IMR-90 (cell line): ENCODE data around the gene PLTP. TPM values are rescaled to one million over a fixed set of nuclear protein-coding genes. Genes with fewer than 3 reads are reported as not detected.

Experiments
- ATAC-seq: fragments of 200-7000 bp; cut with Tn5 transposase; 2 replicates; pipeline ENCODE4 v1.9.1; 2020; ENCODE audit warnings: low read depth, mild to moderate bottlenecking, moderate library complexity
- BruUV-seq: library from RNA; stranded (reverse); fragments of 400-500 nt; replicated peaks from 2 replicates; lab custom pipeline; 2021; lab: Mats Ljungman, UMichigan
- CTCF ChIA-PET: fragments of 300-600 bp; formaldehyde crosslinking; extraction: SDS; loops from one replicate; lab custom pipeline; 2021; ENCODE audit warnings: antibody characterized with exemption; lab: Yijun Ruan, JAX
- POLR2A ChIA-PET: fragments of 300-600 bp; sonication (Branson Sonifier 250); formaldehyde crosslinking; loops from one replicate; lab custom pipeline; 2022; ENCODE audit warnings: antibody characterized with exemption; ENCODE audit not compliant: unreplicated experiment; lab: Charles Lee
- DNase-seq: peaks from one replicate; pipeline ENCODE4 v3.0.0; 2013
- H2AFZ ChIP-seq: replicated peaks from 2 replicates; pipeline ENCODE3; 2013; ENCODE audit warnings: low read length, mild to moderate bottlenecking; ENCODE audit not compliant: poor library complexity
- H2AK5ac ChIP-seq: 2 replicates; pipeline ENCODE4 v1.6.1; 2013; ENCODE audit warnings: low read depth, low read length, inconsistent platforms
- H2AK9ac ChIP-seq: replicated peaks from 2 replicates; pipeline ENCODE3; 2013; ENCODE audit warnings: mild to moderate bottlenecking, low read depth, low read length, moderate library complexity; ENCODE audit not compliant: poor library complexity
- H2BK120ac ChIP-seq: 2 replicates; pipeline ENCODE4 v1.6.1; 2013; ENCODE audit warnings: low read depth, low read length, inconsistent platforms
- H2BK15ac ChIP-seq: 3 replicates; pipeline ENCODE4 v1.6.1; 2013; ENCODE audit warnings: low read depth, low read length, inconsistent platforms
- H2BK20ac ChIP-seq: 2 replicates; pipeline ENCODE4 v1.6.1; 2013; ENCODE audit warnings: low read depth, mild to moderate bottlenecking, inconsistent platforms, low read length, moderate library complexity
- H2BK5ac ChIP-seq: 2 replicates; pipeline ENCODE4 v1.6.1; 2013; ENCODE audit warnings: mild to moderate bottlenecking, low read depth, low read length, inconsistent platforms; ENCODE audit not compliant: poor library complexity, severe bottlenecking
- H3K14ac ChIP-seq: replicated peaks from 2 replicates; pipeline ENCODE4 v1.6.1; 2013; ENCODE audit warnings: low read depth, low read length, inconsistent platforms
- H3K18ac ChIP-seq: 2 replicates; pipeline ENCODE4 v1.6.1; 2013; ENCODE audit warnings: low read depth, low read length, control low read depth
- H3K23ac ChIP-seq: 2 replicates; pipeline ENCODE4 v1.6.1; 2013; ENCODE audit warnings: low read depth, low read length, inconsistent platforms
- H3K27ac ChIP-seq: 2 replicates; pipeline ENCODE4 v1.5.1; 2013; ENCODE audit warnings: mild to moderate bottlenecking, control low read depth, low read length; ENCODE audit not compliant: insufficient read depth
- H3K27me3 ChIP-seq: 2 replicates; pipeline ENCODE4 v1.6.1; 2013; ENCODE audit warnings: low read length; ENCODE audit not compliant: control insufficient read depth, insufficient read depth
- H3K36me3 ChIP-seq: 2 replicates; pipeline ENCODE4 v1.6.1; 2013; ENCODE audit warnings: low read length, mixed read lengths; ENCODE audit not compliant: control insufficient read depth, insufficient read depth
- H3K4ac ChIP-seq: 2 replicates; pipeline ENCODE4 v1.6.1; 2013; ENCODE audit warnings: low read depth, low read length, inconsistent platforms
- H3K4me1 ChIP-seq: 2 replicates; pipeline ENCODE4 v1.6.1; 2013; ENCODE audit warnings: low read length, mixed read lengths; ENCODE audit not compliant: control insufficient read depth, insufficient read depth
- H3K4me2 ChIP-seq: 2 replicates; pipeline ENCODE4 v1.6.1; 2013; ENCODE audit warnings: low read depth, mild to moderate bottlenecking, control low read depth, low read length, moderate library complexity
- H3K4me3 ChIP-seq: 2 replicates; pipeline ENCODE4 v1.5.1; 2013; ENCODE audit warnings: low read depth, mild to moderate bottlenecking, control low read depth, low read length, moderate library complexity; ENCODE audit not compliant: insufficient read depth
- H3K56ac ChIP-seq: 2 replicates; pipeline ENCODE4 v1.6.1; 2013; ENCODE audit warnings: low read length, inconsistent platforms; ENCODE audit not compliant: insufficient read depth; ENCODE audit errors: extremely low read depth
- H3K79me1 ChIP-seq, 2 experiments: 2 replicates each; pipeline ENCODE4 v1.6.1; 2013; ENCODE audit warnings: low read length in 2 of 2, inconsistent platforms in 1 of 2, low read depth in 1 of 2
- H3K9ac ChIP-seq: 2 replicates; pipeline ENCODE4 v1.6.1; 2013; ENCODE audit warnings: low read depth, low read length, control low read depth
- H3K9me1 ChIP-seq: 2 replicates; pipeline ENCODE4 v1.6.1; 2013; ENCODE audit warnings: low read length, inconsistent platforms; ENCODE audit not compliant: insufficient read depth
- H3K9me3 ChIP-seq: 2 replicates; pipeline ENCODE4 v1.6.1; 2013; ENCODE audit warnings: low read length; ENCODE audit not compliant: control insufficient read depth, insufficient read depth
- H4K20me1 ChIP-seq: 2 replicates; pipeline ENCODE4 v1.6.1; 2013; ENCODE audit warnings: low read length, inconsistent platforms; ENCODE audit not compliant: insufficient read depth
- H4K5ac ChIP-seq: 2 replicates; pipeline ENCODE4 v1.6.1; 2013; ENCODE audit warnings: mild to moderate bottlenecking, low read depth, low read length, control low read depth
- H4K8ac ChIP-seq, 2 experiments: 2 replicates each; pipeline ENCODE4 v1.6.1; 2013; ENCODE audit warnings: low read depth in 2 of 2, low read length in 2 of 2, control low read depth in 1 of 2, inconsistent platforms in 1 of 2
- H4K91ac ChIP-seq: 2 replicates; pipeline ENCODE4 v1.6.1; 2013; ENCODE audit warnings: low read depth, low read length, inconsistent platforms; ENCODE audit not compliant: insufficient read depth
- BHLHE40 ChIP-seq: fragments of 150-350 bp; IDR thresholded peaks from 2 replicates; pipeline ENCODE4 v1.6.1; 2016; ENCODE audit warnings: mild to moderate bottlenecking, low read depth, low read length
- CEBPB ChIP-seq: IDR thresholded peaks from 2 replicates; pipeline ENCODE4 v1.6.1; 2012; ENCODE audit warnings: low read depth, low read length, improper control_type of control experiment
- FOS ChIP-seq: fragments of 150-350 bp; IDR thresholded peaks from 2 replicates; pipeline ENCODE4 v1.6.1; 2016; ENCODE audit warnings: low read depth, low read length
- MAZ ChIP-seq: IDR thresholded peaks from 2 replicates; pipeline ENCODE4 v1.6.1; 2012; ENCODE audit warnings: low read depth, mild to moderate bottlenecking, low read length, improper control_type of control experiment, moderate library complexity, borderline replicate concordance
- MXI1 ChIP-seq: IDR thresholded peaks from 2 replicates; pipeline ENCODE4 v1.6.1; 2012; ENCODE audit warnings: low read depth, mild to moderate bottlenecking, low read length, moderate library complexity, borderline replicate concordance
- POLR2A ChIP-seq: IDR thresholded peaks from 2 replicates; pipeline ENCODE4 v1.6.1; 2012; ENCODE audit warnings: mild to moderate bottlenecking, low read depth, low read length
- RAD21 ChIP-seq: IDR thresholded peaks from 2 replicates; pipeline ENCODE4 v1.6.1; 2012; ENCODE audit warnings: low read length, improper control_type of control experiment
- RCOR1 ChIP-seq: IDR thresholded peaks from 2 replicates; pipeline ENCODE4 v1.6.1; 2012; ENCODE audit warnings: mild to moderate bottlenecking, low read length, improper control_type of control experiment; ENCODE audit not compliant: insufficient replicate concordance
- RFX5 ChIP-seq: IDR thresholded peaks from 2 replicates; pipeline ENCODE4 v1.8.0; 2012; ENCODE audit warnings: low read depth, mild to moderate bottlenecking, low read length, moderate library complexity
- WGBS, 2 experiments: methylation state at CpG; one replicate each; pipeline versions ENCODE4 v1.1.5 to v1.1.7; 2013; ENCODE audit warnings: missing lambda C conversion rate in 2 of 2; ENCODE audit not compliant: insufficient read length in 1 of 2; ENCODE audit errors: extremely low coverage in 2 of 2; 5-methylcytosine and 5-hydroxymethylcytosine counted together
- dilution Hi-C: fragments of 300-500 bp; cut with HindIII; formaldehyde crosslinking; loops from one replicate; pipeline ENCODE4 v1.14.3; 2018; ENCODE audit warnings: low sequenced_read_pairs; ENCODE audit not compliant: unreplicated experiment
- in situ Hi-C: fragments of 300-500 bp; cut with MboI; formaldehyde crosslinking; loops from 3 replicates; pipeline ENCODE4 v1.14.3; 2019; ENCODE audit warnings: low sequenced_read_pairs, inconsistent platforms, mixed read lengths
- intact Hi-C: fragments of 100-400 bp; cut with micrococcal nuclease; formaldehyde crosslinking; loops from 2 replicates; pipeline ENCODE4 v1.10.0; 2022
- polyA plus RNA-seq, 3 experiments: library from polyadenylated mRNA; depleted of rRNA; stranded (reverse); fragments of >200 nt; gene quantifications; 2 replicates each; pipeline ENCODE4 v1.2.3, GENCODE V29; 2012; ENCODE audit warnings: low replicate concordance in 1 of 3
- total RNA-seq: library from RNA; depleted of rRNA; stranded (reverse); fragments of >200 nt; gene quantifications from 2 replicates; pipeline ENCODE4 v1.2.3, GENCODE V29; 2012
- TF ChIP-seq, protein P1 (sequence below): conservative IDR thresholded peaks from 2 replicates; pipeline ENCODE4 v1.5.1; 2012; ENCODE audit warnings: mild to moderate bottlenecking, low read depth, low read length, improper control_type of control experiment
- TF ChIP-seq, protein P2 (sequence below): fragments of 150-350 bp; IDR thresholded peaks from 2 replicates; pipeline ENCODE4 v1.6.1; 2017; ENCODE audit warnings: mild to moderate bottlenecking, antibody characterized with exemption, low read length, low read depth
- TF ChIP-seq, protein P3 (sequence below): fragments of 150-350 bp; IDR thresholded peaks from 2 replicates; pipeline ENCODE4 v1.6.1; 2016; ENCODE audit warnings: low read depth, mild to moderate bottlenecking, low read length, moderate library complexity, borderline replicate concordance

The PLTP gene
- total and polyA plus RNA-seq, 2 of the 4 experiments (the other 2 are of a cell fraction) = 5.4 to 55.8 TPM

DNA sequence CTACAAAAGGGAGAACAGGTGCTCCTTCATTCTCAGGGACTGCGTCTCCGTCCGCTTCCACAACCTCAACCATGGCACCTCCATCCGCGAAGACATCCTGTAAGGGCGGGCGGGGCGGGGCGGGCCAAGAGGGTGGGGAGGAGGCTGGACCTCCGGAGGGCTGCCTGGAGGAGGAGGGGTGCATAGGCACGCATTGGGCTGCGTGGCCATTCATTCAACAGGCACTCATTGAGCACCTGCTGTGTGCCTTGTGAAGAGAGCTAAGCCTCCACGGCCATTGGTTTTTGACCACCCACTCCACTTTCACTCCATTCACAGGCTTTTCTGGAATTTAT lies 54.1 kb downstream of the PLTP start:
- H2AK5ac ChIP-seq = peak overlapping the region; percentile 74
- H2AK9ac ChIP-seq = peak overlapping the region; percentile 92
- H3K4ac ChIP-seq = peak overlapping the region; percentile 81
- no TSS peak for BruUV-seq
- peak overlapping the region; percentile 72 for H2BK5ac ChIP-seq
- H4K8ac ChIP-seq = peak overlapping the region; percentile 82 to 95
- peak overlapping the region; percentile 6; the same call in 1 of the 2 replicates for H3K18ac ChIP-seq
- peaks cover 23 to 63% of the 10 kb centered on the region in 2 experiments for H3K79me1 ChIP-seq
- H2AFZ ChIP-seq = peak overlapping the region; percentile 97
- ChIA-PET POLR2A (no interaction called here), CTCF (no interaction called here)
- H2BK15ac ChIP-seq = no peak overlapping the region
- H3K4me3 ChIP-seq = peak overlapping the region; percentile 53
- no peak overlapping the region for H3K23ac ChIP-seq
- peak overlapping the region; percentile 64 for H3K27ac ChIP-seq
- peak overlapping the region; percentile 65 for H3K9ac ChIP-seq
- WGBS, 2 experiments = 18% methylated on average over 2 of the region's 13 CpGs; no CpG with 5 or more reads in 1 of the 2 experiments
- H3K9me1 ChIP-seq = peaks cover 8% of the 10 kb centered on the region
- in situ Hi-C loops (no loop called here), dilution Hi-C loops (no loop called here), intact Hi-C loops (loop anchor here (2.0 kb wide), 2 partner anchors 73 to 77 kb away; partner anchors contain the start of gene PCIF1)
- DNase-seq = no peak
- peak overlapping the region; percentile 78 for H4K91ac ChIP-seq
- ATAC-seq = peak; percentile 12
- H4K5ac ChIP-seq = peak overlapping the region; percentile 91
- no peaks in the 10 kb centered on the region for H4K20me1 ChIP-seq
- H3K56ac ChIP-seq = no peak overlapping the region
- TF ChIP-seq, protein P1, sequence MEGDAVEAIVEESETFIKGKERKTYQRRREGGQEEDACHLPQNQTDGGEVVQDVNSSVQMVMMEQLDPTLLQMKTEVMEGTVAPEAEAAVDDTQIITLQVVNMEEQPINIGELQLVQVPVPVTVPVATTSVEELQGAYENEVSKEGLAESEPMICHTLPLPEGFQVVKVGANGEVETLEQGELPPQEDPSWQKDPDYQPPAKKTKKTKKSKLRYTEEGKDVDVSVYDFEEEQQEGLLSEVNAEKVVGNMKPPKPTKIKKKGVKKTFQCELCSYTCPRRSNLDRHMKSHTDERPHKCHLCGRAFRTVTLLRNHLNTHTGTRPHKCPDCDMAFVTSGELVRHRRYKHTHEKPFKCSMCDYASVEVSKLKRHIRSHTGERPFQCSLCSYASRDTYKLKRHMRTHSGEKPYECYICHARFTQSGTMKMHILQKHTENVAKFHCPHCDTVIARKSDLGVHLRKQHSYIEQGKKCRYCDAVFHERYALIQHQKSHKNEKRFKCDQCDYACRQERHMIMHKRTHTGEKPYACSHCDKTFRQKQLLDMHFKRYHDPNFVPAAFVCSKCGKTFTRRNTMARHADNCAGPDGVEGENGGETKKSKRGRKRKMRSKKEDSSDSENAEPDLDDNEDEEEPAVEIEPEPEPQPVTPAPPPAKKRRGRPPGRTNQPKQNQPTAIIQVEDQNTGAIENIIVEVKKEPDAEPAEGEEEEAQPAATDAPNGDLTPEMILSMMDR = no peak
- TF ChIP-seq POLR2A (no peak), MAZ (no peak), RFX5 (no peak), MXI1 (no peak), RCOR1 (no peak), FOS (no peak), BHLHE40 (no peak), RAD21 (no peak), CEBPB (no peak)
- TF ChIP-seq, protein P2, sequence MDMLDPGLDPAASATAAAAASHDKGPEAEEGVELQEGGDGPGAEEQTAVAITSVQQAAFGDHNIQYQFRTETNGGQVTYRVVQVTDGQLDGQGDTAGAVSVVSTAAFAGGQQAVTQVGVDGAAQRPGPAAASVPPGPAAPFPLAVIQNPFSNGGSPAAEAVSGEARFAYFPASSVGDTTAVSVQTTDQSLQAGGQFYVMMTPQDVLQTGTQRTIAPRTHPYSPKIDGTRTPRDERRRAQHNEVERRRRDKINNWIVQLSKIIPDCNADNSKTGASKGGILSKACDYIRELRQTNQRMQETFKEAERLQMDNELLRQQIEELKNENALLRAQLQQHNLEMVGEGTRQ = no peak
- TF ChIP-seq, protein P3, sequence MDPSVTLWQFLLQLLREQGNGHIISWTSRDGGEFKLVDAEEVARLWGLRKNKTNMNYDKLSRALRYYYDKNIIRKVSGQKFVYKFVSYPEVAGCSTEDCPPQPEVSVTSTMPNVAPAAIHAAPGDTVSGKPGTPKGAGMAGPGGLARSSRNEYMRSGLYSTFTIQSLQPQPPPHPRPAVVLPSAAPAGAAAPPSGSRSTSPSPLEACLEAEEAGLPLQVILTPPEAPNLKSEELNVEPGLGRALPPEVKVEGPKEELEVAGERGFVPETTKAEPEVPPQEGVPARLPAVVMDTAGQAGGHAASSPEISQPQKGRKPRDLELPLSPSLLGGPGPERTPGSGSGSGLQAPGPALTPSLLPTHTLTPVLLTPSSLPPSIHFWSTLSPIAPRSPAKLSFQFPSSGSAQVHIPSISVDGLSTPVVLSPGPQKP = no peak
- no peak overlapping the region for H2BK20ac ChIP-seq
- H3K9me3 ChIP-seq = no peaks in the 10 kb centered on the region
- H3K36me3 ChIP-seq = peaks cover 6% of the 10 kb centered on the region; the same call in 1 of the 2 replicates
- H3K4me2 ChIP-seq = peak overlapping the region; percentile 84
- H3K27me3 ChIP-seq = no peaks in the 10 kb centered on the region
- H2BK120ac ChIP-seq = peak overlapping the region; percentile 30; the same call in 1 of the 2 replicates
- H3K14ac ChIP-seq = peak overlapping the region; percentile 73
- H3K4me1 ChIP-seq = peaks cover 8% of the 10 kb centered on the region; the same call in 1 of the 2 replicates
